ENCODE results near the gene CRADD. TPM values are rescaled to one million over a fixed set of nuclear protein-coding genes. Genes with fewer than 3 reads are reported as not detected.
"Not testable (repeated sequence)": the region's sequence is repeated elsewhere in the genome, so short reads cannot be mapped to it uniquely, and the experiment has no call there.

The CRADD gene
- total RNA-seq, 1 experiment from 2014 or later = 7.6 TPM

DNA sequence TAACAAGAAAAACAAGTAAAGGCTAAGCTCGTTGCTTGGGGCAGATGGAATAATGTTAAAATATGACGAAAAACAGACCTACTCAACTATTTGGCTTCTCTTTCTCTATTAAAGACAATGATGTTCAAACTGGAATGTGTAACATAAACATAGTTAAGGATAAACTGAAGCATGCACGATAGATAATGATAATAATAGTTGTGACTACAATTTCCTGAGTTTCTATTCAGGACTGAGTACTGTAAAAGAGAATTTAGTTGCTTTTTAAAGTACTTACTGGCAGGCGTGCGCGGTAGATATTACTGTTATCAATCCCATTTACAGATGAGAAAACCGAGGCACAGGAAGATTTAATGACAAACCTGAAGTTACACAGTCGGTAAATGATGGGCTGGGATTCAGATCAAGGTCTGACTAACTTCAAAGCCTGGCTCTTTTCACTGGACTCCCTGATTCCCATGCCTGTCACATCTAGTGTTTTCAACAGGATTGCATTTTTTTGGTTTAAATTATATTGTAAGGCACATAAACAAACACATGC, 103.0 kb downstream of the CRADD start:
- H3K79me1 ChIP-seq (ENCODE audit: insufficient read depth, low read depth, low read length, poor library complexity, severe bottlenecking) = no peaks in the 10 kb centered on the region
- H4K8ac ChIP-seq (replicated peaks; ENCODE audit: insufficient read length, low read depth, low read length) = no peak overlapping the region
- H3K4me2 ChIP-seq (ENCODE audit: insufficient read depth, insufficient read length, low read length) = no peak overlapping the region
- H3K14ac ChIP-seq (ENCODE audit: insufficient read depth, low read length) = no peak overlapping the region
- no peak overlapping the region for H4K5ac ChIP-seq (ENCODE audit: insufficient read length, low read depth, low read length)
- no peak overlapping the region for H2BK120ac ChIP-seq (ENCODE audit: low read depth, low read length, poor library complexity, severe bottlenecking)
- Mint-ChIP-seq H3K27ac (no peak overlapping the region), H3K4me1 (peaks cover 3 to 12% of the 10 kb centered on the region in 2 experiments; a peak in 3 of 4 replicates), H3K27me3 (ENCODE audit: low read depth) (no peaks in the 10 kb centered on the region), H3K9me3 (no peaks in the 10 kb centered on the region), H3K36me3 (ENCODE audit: insufficient read depth in 1 of 3, low read depth in 3 of 3) (no peaks in the 10 kb centered on the region), H3K4me3 (no peak overlapping the region)
- H3K4me1 ChIP-seq (ENCODE audit: insufficient read depth, low read length) = no peaks in the 10 kb centered on the region; the same call in 1 of the 2 replicates
- H2BK12ac ChIP-seq (ENCODE audit: insufficient read length, low read depth, low read length) = no peak overlapping the region
- H3K23me2 ChIP-seq (ENCODE audit: insufficient read length, low read depth, low read length, poor library complexity, severe bottlenecking) = no peaks in the 10 kb centered on the region
- DNase-seq = no peak
- no peak overlapping the region for H2BK20ac ChIP-seq (ENCODE audit: low read depth, low read length, poor library complexity, severe bottlenecking)
- no peak overlapping the region for H2AK5ac ChIP-seq (ENCODE audit: insufficient read length, low read length)
- no peak overlapping the region for H3K4ac ChIP-seq (ENCODE audit: low read depth, low read length)
- H2BK5ac ChIP-seq (ENCODE audit: insufficient read length, low read length) = no peak overlapping the region
- no CpG with 5 or more reads among the region's 8 CpGs for WGBS (ENCODE audit: extremely low coverage, insufficient read length, low lambda C conversion rate)
- no peaks in the 10 kb centered on the region for H3K9me3 ChIP-seq (ENCODE audit: control insufficient read depth, low read depth, low read length)
- no peak overlapping the region for H2BK15ac ChIP-seq (ENCODE audit: low read depth, low read length)
- no peaks in the 10 kb centered on the region for H4K20me1 ChIP-seq (ENCODE audit: control insufficient read depth, insufficient read depth, insufficient read length)
- no peak overlapping the region for H3K18ac ChIP-seq (ENCODE audit: insufficient read length, low read depth, low read length)
- no peaks in the 10 kb centered on the region for H3K79me2 ChIP-seq (ENCODE audit: insufficient read depth, low read length)
- no peak overlapping the region for H3K9ac ChIP-seq (ENCODE audit: extremely low read depth, insufficient read length, low read length)
- H3T11ph ChIP-seq (ENCODE audit: low read length) = no peak overlapping the region
- H3K56ac ChIP-seq (ENCODE audit: insufficient read length, low read depth, low read length) = no peak overlapping the region
- H4K91ac ChIP-seq (ENCODE audit: insufficient read length, low read depth, low read length) = no peak overlapping the region
- no peaks in the 10 kb centered on the region for H3K27me3 ChIP-seq (ENCODE audit: insufficient read depth, low read length)
- TF ChIP-seq, protein P1, sequence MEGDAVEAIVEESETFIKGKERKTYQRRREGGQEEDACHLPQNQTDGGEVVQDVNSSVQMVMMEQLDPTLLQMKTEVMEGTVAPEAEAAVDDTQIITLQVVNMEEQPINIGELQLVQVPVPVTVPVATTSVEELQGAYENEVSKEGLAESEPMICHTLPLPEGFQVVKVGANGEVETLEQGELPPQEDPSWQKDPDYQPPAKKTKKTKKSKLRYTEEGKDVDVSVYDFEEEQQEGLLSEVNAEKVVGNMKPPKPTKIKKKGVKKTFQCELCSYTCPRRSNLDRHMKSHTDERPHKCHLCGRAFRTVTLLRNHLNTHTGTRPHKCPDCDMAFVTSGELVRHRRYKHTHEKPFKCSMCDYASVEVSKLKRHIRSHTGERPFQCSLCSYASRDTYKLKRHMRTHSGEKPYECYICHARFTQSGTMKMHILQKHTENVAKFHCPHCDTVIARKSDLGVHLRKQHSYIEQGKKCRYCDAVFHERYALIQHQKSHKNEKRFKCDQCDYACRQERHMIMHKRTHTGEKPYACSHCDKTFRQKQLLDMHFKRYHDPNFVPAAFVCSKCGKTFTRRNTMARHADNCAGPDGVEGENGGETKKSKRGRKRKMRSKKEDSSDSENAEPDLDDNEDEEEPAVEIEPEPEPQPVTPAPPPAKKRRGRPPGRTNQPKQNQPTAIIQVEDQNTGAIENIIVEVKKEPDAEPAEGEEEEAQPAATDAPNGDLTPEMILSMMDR (conservative IDR thresholded peaks at IDR 0.05) = no peak
- H3K23ac ChIP-seq (ENCODE audit: insufficient read length, low read depth, low read length) = no peak overlapping the region
- no peak overlapping the region for H2AFZ ChIP-seq (ENCODE audit: low read length)
- H3K27ac ChIP-seq (ENCODE audit: insufficient read length, low read depth, low read length) = no peak overlapping the region

GRCh38 chr12:93780886-93781285, 103.7 kb downstream of the CRADD start:
- H3K79me1 ChIP-seq (ENCODE audit: insufficient read depth, low read depth, low read length, poor library complexity, severe bottlenecking); H3K9me3 ChIP-seq (ENCODE audit: control insufficient read depth, low read depth, low read length); H4K91ac ChIP-seq (ENCODE audit: insufficient read length, low read depth, low read length); H3K4ac ChIP-seq (ENCODE audit: low read depth, low read length); H3K27ac Mint-ChIP-seq; DNase-seq; H3K27me3 ChIP-seq (ENCODE audit: insufficient read depth, low read length); H3K9me3 Mint-ChIP-seq; H4K5ac ChIP-seq (ENCODE audit: insufficient read length, low read depth, low read length); H2BK5ac ChIP-seq (ENCODE audit: insufficient read length, low read length); H3K23me2 ChIP-seq (ENCODE audit: insufficient read length, low read depth, low read length, poor library complexity, severe bottlenecking); H3K23ac ChIP-seq (ENCODE audit: insufficient read length, low read depth, low read length); H3T11ph ChIP-seq (ENCODE audit: low read length); H3K9ac ChIP-seq (ENCODE audit: extremely low read depth, insufficient read length, low read length); H3K56ac ChIP-seq (ENCODE audit: insufficient read length, low read depth, low read length); H2AK5ac ChIP-seq (ENCODE audit: insufficient read length, low read length); H3K27me3 Mint-ChIP-seq (ENCODE audit: low read depth); H3K4me1 ChIP-seq (ENCODE audit: insufficient read depth, low read length); H4K20me1 ChIP-seq (ENCODE audit: control insufficient read depth, insufficient read depth, insufficient read length); H3K79me2 ChIP-seq (ENCODE audit: insufficient read depth, low read length); H3K18ac ChIP-seq (ENCODE audit: insufficient read length, low read depth, low read length); H2BK15ac ChIP-seq (ENCODE audit: low read depth, low read length); H2BK20ac ChIP-seq (ENCODE audit: low read depth, low read length, poor library complexity, severe bottlenecking); H3K27ac ChIP-seq (ENCODE audit: insufficient read length, low read depth, low read length); H2AFZ ChIP-seq (ENCODE audit: low read length); H2BK120ac ChIP-seq (ENCODE audit: low read depth, low read length, poor library complexity, severe bottlenecking); H3K4me2 ChIP-seq (ENCODE audit: insufficient read depth, insufficient read length, low read length); H3K36me3 Mint-ChIP-seq (ENCODE audit: insufficient read depth in 1 of 3, low read depth in 3 of 3); H3K4me3 Mint-ChIP-seq; H3K14ac ChIP-seq (ENCODE audit: insufficient read depth, low read length); H4K8ac ChIP-seq (replicated peaks; ENCODE audit: insufficient read length, low read depth, low read length); H2BK12ac ChIP-seq (ENCODE audit: insufficient read length, low read depth, low read length): not testable (repeated sequence)
- H3K4me1 Mint-ChIP-seq = peaks cover 10 to 19% of the 10 kb centered on the region in 2 experiments
- WGBS (ENCODE audit: extremely low coverage, insufficient read length, low lambda C conversion rate) = no CpG with 5 or more reads among the region's 4 CpGs

All from H9 (cell line).